CD4-positive, alpha-beta T cell (primary cell): ENCODE measurements around the gene AKT1. TPM values are rescaled to one million over a fixed set of nuclear protein-coding genes. Genes with fewer than 3 reads are reported as not detected.

Source experiments
- ATAC-seq: fragments of 200-7000 bp; cut with Tn5 transposase; one replicate; pipeline ENCODE4 v1.10.0; 2022; ENCODE audit warnings: mild to moderate bottlenecking; ENCODE audit not compliant: poor library complexity
- CTCF ChIA-PET: fragments of 350-600 bp; sonication (Branson Sonifier 250); formaldehyde crosslinking; loops from one replicate; lab custom pipeline; 2021; ENCODE audit warnings: antibody characterized with exemption, inconsistent platforms; lab: Charles Lee
- POLR2A ChIA-PET: fragments of 350-600 bp; sonication (Branson Sonifier 250); formaldehyde crosslinking; loops from one replicate; lab custom pipeline; 2021; ENCODE audit warnings: antibody characterized with exemption, inconsistent platforms; lab: Charles Lee
- DNase-seq, 14 experiments: peaks; one replicate each; pipeline ENCODE4 v3.0.0-alpha.2; 2013 to 2020; ENCODE audit warnings: mixed read lengths in 2 of 14
- H3K27ac ChIP-seq, 2 donors: one replicate each; pipeline versions ENCODE4 v1.5.1 to v1.7.0; 2013; ENCODE audit warnings: low read length in 2 of 2, low read depth in 1 of 2, mild to moderate bottlenecking in 1 of 2
- H3K27me3 ChIP-seq, 2 experiments: 1 replicate in 1 of 2; 2 replicates in 1 of 2; pipeline versions ENCODE4 v1.6.1 to v1.7.0; 2013; ENCODE audit warnings: low read length in 2 of 2, control low read depth in 1 of 2, mild to moderate bottlenecking in 1 of 2, moderate library complexity in 1 of 2; ENCODE audit not compliant: insufficient read depth in 2 of 2, control insufficient read depth in 1 of 2
- H3K36me3 ChIP-seq: one replicate; pipeline ENCODE4 v1.6.1; 2013; ENCODE audit warnings: low read length, control low read depth; ENCODE audit not compliant: insufficient read depth
- H3K4me1 ChIP-seq: one replicate; pipeline ENCODE4 v1.6.1; 2013; ENCODE audit warnings: low read length, control low read depth; ENCODE audit not compliant: insufficient read depth
- H3K4me3 ChIP-seq: one replicate; pipeline ENCODE4 v1.5.1; 2013; ENCODE audit warnings: mild to moderate bottlenecking, low read length, moderate library complexity
- H3K9me3 ChIP-seq, 2 experiments: 1 replicate in 1 of 2; 2 replicates in 1 of 2; pipeline versions ENCODE4 v1.6.1 to v1.7.0; 2013; ENCODE audit warnings: low read length in 2 of 2, mild to moderate bottlenecking in 2 of 2, control low read depth in 1 of 2, moderate library complexity in 1 of 2; ENCODE audit not compliant: control insufficient read depth in 1 of 2, insufficient read depth in 1 of 2
- H3K27ac Mint-ChIP-seq: one replicate; pipeline ENCODE4 v1.8.0; 2020; ENCODE audit warnings: mixed read lengths
- H3K27me3 Mint-ChIP-seq: one replicate; pipeline ENCODE4 v1.8.0; 2021; ENCODE audit warnings: mixed read lengths
- H3K36me3 Mint-ChIP-seq: one replicate; pipeline ENCODE4 v1.8.0; 2021; ENCODE audit warnings: low read depth, mixed read lengths
- H3K4me1 Mint-ChIP-seq: one replicate; pipeline ENCODE4 v1.8.0; 2021; ENCODE audit warnings: low read depth, mixed read lengths
- H3K4me3 Mint-ChIP-seq: one replicate; pipeline ENCODE4 v1.8.0; 2020; ENCODE audit warnings: mild to moderate bottlenecking, mixed read lengths
- H3K9me3 Mint-ChIP-seq: one replicate; pipeline ENCODE4 v1.8.0; 2020; ENCODE audit warnings: mixed read lengths
- CTCF ChIP-seq: fragments of 200-600 bp; IDR thresholded peaks from one replicate; pipeline ENCODE4 v1.8.0; 2022; ENCODE audit warnings: antibody characterized with exemption, mild to moderate bottlenecking
- intact Hi-C, 2 experiments: fragments of 100-400 bp; cut with DNase I in 1 of 2; cut with micrococcal nuclease in 1 of 2; formaldehyde crosslinking; loops; one replicate each; pipeline versions ENCODE4 v1.15.1 to v1.9.0; 2023 to 2025; cut with DNase I, micrococcal nuclease
- total RNA-seq, 174 experiments: library from RNA in 2 of 174; stranded (reverse) in 2 of 174; gene quantifications; one replicate each; pipeline ENCODE4 v1.2.3 and lab custom pipeline; 2021 to 2026

The AKT1 gene
- total RNA-seq, 2 experiments from 2014 or later = 58.8 to 66.5 TPM

GRCh38 chr14:104776481-104776880 lies 19.1 kb downstream of the AKT1 start:
- Mint-ChIP-seq H3K27me3 (no peaks in the 10 kb centered on the region), H3K9me3 (no peaks in the 10 kb centered on the region), H3K36me3 (peaks cover 14% of the 10 kb centered on the region), H3K4me1 (no peaks in the 10 kb centered on the region), H3K27ac (no peak overlapping the region), H3K4me3 (no peak overlapping the region)
- no peak overlapping the region for H3K4me3 ChIP-seq
- intact Hi-C loops = no loop called here
- peaks cover 4% of the 10 kb centered on the region for H3K4me1 ChIP-seq
- ChIA-PET CTCF (no interaction called here), POLR2A (interaction anchor here (1.1 kb wide), 1 partner anchor 24 kb away, joined by 4 read pairs; the partner anchor contains the start of gene ZBTB42)
- peaks cover 42% of the 10 kb centered on the region for H3K36me3 ChIP-seq
- no peaks in the 10 kb centered on the region for H3K27me3 ChIP-seq
- TF ChIP-seq CTCF = no peak
- ATAC-seq (no peak), DNase-seq (no peak)
- peaks cover 0 to 9% of the 10 kb centered on the region in 2 experiments for H3K9me3 ChIP-seq
- no peak overlapping the region for H3K27ac ChIP-seq

GRCh38 chr14:104775073-104775489 lies 20.5 kb downstream of the AKT1 start:
- Mint-ChIP-seq H3K4me1 (no peaks in the 10 kb centered on the region), H3K27me3 (no peaks in the 10 kb centered on the region), H3K4me3 (no peak overlapping the region), H3K36me3 (peaks cover 26% of the 10 kb centered on the region), H3K27ac (no peak overlapping the region), H3K9me3 (no peaks in the 10 kb centered on the region)
- no peaks in the 10 kb centered on the region for H3K27me3 ChIP-seq
- no peak for DNase-seq
- no peak for TF ChIP-seq CTCF
- H3K27ac ChIP-seq = no peak overlapping the region
- intact Hi-C loops = no loop called here
- POLR2A ChIA-PET = interaction anchor here (0.9 to 1.1 kb wide), 2 partner anchors 22 to 26 kb away, joined by 3 to 4 read pairs; partner anchors contain the start of genes SIVA1 and ZBTB42
- CTCF ChIA-PET = no interaction called here
- peaks cover 0 to 18% of the 10 kb centered on the region in 2 experiments for H3K9me3 ChIP-seq
- ATAC-seq = no peak
- no peak overlapping the region for H3K4me3 ChIP-seq
- H3K36me3 ChIP-seq = peaks cover 42% of the 10 kb centered on the region
- H3K4me1 ChIP-seq = peaks cover 4% of the 10 kb centered on the region

- no peak for ATAC-seq
- Mint-ChIP-seq H3K4me3 (no peak overlapping the region), H3K27me3 (no peaks in the 10 kb centered on the region), H3K9me3 (no peaks in the 10 kb centered on the region), H3K27ac (no peak overlapping the region), H3K36me3 (peaks cover 30% of the 10 kb centered on the region), H3K4me1 (no peaks in the 10 kb centered on the region)
- peaks cover 37% of the 10 kb centered on the region for H3K36me3 ChIP-seq
- H3K9me3 ChIP-seq = peaks cover 0 to 18% of the 10 kb centered on the region in 2 experiments
- DNase-seq = no peak
- H3K4me3 ChIP-seq = no peak overlapping the region
- no peaks in the 10 kb centered on the region for H3K27me3 ChIP-seq
- intact Hi-C loops = no loop called here
- POLR2A ChIA-PET = interaction anchor here (0.9 to 1.0 kb wide), 2 partner anchors 21 to 26 kb away, joined by 3 read pairs; partner anchors contain the start of genes SIVA1 and ZBTB42
- no peak overlapping the region for H3K27ac ChIP-seq
- CTCF ChIA-PET = no interaction called here
- no peak for TF ChIP-seq CTCF
- peaks cover under 1% of the 10 kb centered on the region for H3K4me1 ChIP-seq
Measured at GRCh38 chr14:104774453-104775072, 21.0 kb downstream of the AKT1 start.
